Endometrium (tissue), 2 donors: Measurements from ENCODE around the gene UBR7.
"Not testable (repeated sequence)": the region's sequence is repeated elsewhere in the genome, so short reads cannot be mapped to it uniquely, and the experiment has no call there.

Experiments used
- FAIRE-seq: peaks from 2 replicates; lab custom pipeline; 2012; peaks lifted over from hg19 to GRCh38; lab: Jason Lieb, UNC
- donor health status: control.
- donor health status: control.

UBR7 gene

DNA sequence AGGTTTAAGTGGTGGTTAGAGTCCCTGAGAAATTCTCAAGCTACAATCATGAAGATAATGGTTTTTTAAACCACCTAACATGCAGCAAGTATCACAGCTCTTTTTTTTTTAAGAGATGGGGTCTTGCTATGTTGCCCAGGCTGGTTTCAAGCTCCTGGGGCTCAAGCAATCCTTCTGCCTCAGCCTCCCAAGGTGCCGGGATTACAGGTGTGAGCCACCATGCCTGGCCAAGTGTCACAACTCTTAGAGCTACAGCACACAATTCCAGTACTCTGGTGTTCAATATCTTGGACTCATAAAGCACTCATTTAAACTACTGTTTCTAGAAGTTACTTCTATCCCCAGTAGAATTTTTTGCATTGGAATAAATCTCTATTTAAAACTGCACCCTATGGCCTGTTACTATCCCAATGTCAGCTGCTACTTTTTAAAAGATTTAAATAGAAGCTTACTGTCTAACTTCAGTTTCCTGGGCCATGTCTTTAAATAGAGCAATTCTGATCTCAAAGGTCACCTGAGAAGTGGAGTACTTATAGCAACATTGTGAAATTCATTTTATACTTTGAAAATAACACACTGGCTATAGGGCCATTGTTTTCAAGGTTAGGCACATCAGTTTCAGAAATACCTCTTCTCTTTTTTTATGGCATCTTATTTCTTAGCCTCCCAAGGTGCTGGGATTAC, 11.6 kb upstream of the UBR7 start:
- no peak for FAIRE-seq

GRCh38 chr14:93199031-93199430, 8.0 kb upstream of the UBR7 start:
- no peak for FAIRE-seq

GRCh38 chr14:93200553-93200952, 6.5 kb upstream of the UBR7 start:
- no peak for FAIRE-seq

DNA sequence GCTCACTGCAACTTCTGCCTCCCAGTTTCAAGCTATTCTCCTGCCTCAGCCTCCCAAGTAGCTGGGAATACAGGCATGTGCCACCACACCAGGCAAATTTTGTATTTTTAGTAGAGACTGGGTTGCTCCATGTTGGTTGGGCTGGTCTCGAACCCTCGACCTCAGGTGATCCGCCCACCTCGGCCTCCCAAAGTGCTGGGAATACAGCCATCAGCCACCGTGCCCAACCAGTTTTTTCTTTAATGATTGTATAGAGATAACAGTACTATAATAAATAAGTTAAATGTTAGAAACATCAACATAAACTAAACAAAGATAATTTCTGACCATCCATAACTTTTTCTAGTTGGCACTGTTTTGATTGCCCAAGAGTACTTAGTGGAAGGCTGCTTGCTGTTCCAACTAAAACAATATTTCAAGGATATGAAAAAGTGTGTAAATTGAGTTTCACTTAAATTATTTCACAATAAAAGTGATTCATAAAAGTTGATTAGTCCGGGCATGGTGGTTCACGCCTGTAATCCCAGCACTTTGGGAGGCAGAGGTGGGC, 5.8 kb upstream of the UBR7 start:
- FAIRE-seq, result no peak

GRCh38 chr14:93207468-93208308, 632 bp downstream of the UBR7 start:
- no peak for FAIRE-seq

- FAIRE-seq, result no peak
Measured at GRCh38 chr14:93212432-93212831, 5.4 kb downstream of the UBR7 start.

DNA sequence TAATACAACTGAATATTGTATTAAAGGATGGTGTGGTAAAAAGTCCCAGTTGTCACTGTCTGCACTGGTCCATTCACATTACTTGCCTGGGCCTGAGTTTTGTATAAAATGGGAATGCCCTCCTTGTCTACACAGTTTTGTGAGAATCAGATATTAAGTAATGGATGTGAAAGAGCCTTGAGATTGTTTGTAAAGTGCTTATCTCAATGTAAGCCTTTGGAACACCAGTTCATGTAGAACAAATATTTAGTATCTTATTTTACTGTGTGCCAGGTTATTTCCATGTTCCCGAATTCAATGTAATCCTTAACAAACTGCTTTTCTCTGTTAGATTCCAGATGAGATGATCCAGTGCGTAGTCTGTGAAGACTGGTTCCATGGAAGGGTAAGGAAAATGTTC, 7.5 kb downstream of the UBR7 start:
- no peak for FAIRE-seq

DNA sequence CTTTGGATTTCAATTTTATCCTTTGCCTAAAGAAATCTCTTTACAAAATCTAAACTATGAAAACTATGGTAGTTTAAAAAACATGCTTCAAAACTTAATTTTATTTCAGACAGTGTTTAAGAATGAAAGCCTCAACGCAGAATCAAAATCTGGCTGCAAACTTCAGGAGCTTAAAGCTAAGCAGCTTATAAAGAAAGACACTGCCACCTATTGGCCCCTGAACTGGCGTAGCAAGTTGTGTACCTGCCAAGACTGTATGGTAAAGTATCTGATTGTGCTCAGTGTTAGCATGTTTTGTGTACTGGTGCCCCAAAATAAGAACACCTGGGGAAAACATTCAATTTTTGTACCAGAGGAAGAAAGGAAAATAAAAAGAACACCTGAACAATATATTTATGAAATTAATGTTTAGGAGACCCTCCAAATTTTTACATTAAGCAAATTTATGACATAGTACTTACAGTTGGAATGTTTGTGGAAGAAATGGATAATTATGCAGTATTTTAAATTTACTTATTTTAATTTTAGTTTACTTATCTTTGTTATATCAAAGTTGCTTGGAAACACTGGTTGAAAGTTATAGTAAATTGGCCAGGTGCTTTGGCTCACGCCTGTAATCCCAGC, 12.2 kb downstream of the UBR7 start:
- no peak for FAIRE-seq

DNA sequence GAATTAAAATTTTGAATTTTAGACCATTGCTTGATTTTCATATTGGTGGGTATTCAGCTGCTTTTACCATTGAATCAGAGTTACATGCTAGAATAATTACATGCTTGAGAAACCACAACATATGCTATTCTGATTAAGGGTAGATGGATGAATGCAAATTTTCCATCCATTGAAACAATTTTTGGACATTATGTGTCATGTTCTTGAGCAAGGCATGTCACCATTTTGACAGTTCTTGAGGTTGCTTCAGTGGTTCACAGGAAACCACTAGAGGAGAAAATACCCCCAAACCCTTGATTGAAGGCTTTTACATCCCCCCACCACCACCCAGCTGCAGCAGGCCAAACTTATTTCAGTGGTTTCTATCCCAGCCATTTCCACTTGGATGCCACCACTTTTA, 13.5 kb downstream of the UBR7 start:
- no peak for FAIRE-seq

DNA sequence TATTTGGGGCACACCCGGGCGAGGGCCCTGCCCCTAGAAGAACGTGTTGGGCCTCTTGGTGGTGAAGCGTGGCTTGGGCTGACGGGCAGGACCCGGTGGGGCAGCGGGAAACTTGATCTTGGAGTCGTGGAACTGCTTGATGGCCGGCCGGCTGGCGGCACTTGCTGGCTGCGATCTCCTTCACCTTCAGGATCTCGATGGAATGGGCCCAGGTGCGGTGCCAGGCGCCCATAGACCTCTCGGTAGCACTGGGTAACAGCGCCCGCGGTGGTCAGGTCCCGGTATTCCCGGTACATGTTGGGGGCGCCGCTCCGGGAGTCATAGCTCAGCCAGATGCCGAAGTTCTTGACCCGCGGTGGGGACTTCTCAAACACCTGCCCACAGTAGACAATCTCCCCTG, 16.5 kb downstream of the UBR7 start:
- no peak for FAIRE-seq

GRCh38 chr14:93228550-93228949, 21.5 kb downstream of the UBR7 start:
- FAIRE-seq, result no peak

DNA sequence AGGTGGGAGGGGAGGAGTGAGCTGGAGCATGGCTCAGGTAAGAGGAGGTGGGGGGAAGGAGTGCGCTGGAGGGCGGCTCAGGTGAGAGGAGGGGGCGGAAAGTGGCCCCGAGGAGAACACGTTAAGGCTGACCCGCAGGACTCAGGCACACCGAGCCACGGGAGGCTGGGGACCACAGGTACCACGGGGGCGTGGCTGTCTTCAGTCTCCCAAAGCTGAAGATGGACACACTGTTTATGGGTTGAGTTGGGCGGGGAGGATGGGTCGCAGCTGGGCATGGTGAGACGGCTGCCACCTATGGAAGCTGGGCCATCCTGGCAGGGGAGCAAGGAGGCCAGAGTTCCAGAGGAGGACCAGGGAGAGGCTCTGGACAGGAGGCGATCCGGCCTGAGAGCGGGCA, 23.5 kb downstream of the UBR7 start:
- no peak for FAIRE-seq

DNA sequence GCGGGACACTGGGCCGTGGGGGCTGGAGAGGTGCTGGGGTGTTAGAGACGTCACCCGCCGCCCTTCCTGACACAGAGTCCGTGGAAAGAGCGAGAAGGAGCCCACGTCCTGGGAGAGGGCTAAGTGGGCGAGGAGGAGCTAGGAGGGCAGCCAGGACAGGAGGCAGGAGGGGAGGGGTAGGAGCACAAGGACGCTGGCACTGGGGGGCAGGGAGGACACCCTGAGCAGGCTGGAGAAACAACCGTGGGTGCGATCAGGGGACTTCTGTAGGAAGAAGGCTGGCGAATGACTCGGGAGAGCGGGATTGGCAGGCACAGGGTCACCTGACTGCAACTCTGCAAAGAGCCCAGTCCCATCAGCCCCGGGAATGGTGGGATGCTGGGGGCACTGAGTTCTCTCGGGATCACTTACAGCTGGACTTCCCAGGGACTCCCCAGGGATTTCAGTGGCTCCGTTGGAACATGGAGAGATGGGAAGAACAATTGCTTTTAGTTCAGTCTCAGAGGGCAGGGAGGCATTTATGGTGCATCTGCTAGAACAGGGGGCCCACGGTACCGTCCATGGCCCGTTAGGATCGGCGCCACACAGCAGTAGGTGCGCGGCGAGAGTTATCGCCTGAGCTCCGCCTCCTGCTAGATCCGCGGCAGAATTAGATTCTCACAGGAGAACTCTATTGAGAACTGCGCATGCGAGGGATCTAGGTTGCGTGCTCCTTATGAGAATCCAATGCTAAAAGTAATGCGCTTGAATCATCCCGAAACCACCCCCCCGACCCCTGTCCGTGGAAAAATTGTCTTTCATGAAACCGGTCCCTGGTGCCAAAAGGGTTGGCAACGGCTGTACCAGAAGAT, 24.3 kb downstream of the UBR7 start:
- FAIRE-seq, result no peak

GRCh38 chr14:93232159-93232558, 25.1 kb downstream of the UBR7 start:
- FAIRE-seq, result no peak

DNA sequence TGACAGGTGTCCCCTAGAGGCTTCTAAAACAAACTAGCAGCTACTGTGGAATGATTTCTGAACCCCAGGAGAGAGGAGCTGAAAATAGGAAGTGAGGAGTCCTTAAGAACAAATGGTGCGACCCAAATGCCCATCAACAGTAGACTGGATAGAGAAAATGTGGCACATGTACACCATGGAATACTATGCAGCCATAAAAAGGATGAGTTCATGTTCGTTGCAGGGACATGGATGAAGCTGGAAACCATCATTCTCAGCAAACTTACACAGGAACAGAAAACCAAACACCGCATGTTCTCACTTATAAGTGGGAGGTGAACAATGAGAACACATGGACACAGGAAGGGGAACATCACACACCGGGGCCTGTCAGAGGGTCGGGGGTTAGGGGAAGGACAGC, 26.0 kb downstream of the UBR7 start:
- FAIRE-seq, result not testable (repeated sequence)

GRCh38 chr14:93234798-93235197, 27.7 kb downstream of the UBR7 start:
- no peak for FAIRE-seq

DNA sequence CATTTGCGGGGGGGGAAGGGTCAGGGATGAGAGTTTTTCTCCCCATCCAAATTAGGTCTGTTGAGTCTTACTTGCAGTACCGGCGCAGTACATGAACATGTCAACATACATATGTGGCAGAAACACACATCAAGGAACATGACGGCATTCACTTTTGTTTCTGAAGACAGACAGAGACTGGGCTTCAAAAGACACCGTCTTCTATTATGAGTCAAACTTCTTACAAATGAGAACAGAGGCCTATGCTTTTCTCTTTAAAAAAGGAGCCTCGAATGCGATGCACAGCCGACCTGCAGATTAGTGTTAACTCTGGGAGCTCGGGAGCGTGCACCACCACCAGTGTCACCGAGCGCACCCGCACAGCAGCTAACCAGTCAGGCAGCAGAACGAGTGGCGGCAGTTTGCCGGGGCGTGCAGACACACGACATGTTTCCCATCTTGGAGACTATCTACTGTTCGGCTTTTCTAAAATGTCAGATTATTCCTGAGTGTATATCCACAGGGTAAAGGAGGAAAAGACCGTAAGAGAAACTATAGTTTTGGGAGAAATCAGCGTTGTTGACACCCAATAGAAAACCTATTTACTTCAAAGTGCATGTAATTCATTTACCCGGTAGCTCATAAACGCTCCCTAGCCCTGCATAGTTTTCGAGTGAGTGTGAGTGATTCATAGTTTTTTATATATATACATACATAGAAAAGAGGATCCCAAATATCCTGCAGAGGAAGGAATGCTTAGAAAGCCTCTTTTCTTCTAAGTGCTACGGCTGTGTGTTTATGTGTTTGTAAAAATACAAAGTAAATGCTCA, 33.0 kb downstream of the UBR7 start:
- FAIRE-seq, result no peak

DNA sequence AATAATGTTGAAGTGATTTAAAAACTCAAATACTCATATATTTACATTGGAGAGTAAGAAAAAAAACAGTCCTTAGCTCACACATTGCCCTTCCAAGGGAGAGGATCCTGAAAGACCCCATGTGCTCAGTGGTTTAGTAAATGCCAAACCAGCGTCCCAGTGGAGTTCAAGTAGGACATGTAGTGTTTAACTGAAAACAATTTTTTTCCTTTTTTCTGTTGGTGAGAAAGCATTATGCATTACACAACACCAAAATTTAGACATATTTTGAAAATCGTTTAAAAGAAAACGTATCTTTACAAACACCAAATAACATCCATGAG, 33.6 kb downstream of the UBR7 start:
- no peak for FAIRE-seq

- no peak for FAIRE-seq
Measured at GRCh38 chr14:93245764-93246420, 38.8 kb downstream of the UBR7 start.

GRCh38 chr14:93246534-93246933, 39.5 kb downstream of the UBR7 start:
- FAIRE-seq, result no peak
